WTC11 (cell line): ENCODE results near the gene IL5. TPM values are rescaled to one million over a fixed set of nuclear protein-coding genes. Genes with fewer than 3 reads are reported as not detected.

Experiments used
- ATAC-seq: fragments of 200-7000 bp; cut with Tn5 transposase; 2 replicates; pipeline ENCODE4 v1.10.0; 2021; ENCODE audit warnings: mild to moderate bottlenecking, moderate library complexity
- CTCF ChIA-PET: fragments of 300-600 bp; sonication (Branson Sonifier 250); formaldehyde crosslinking; loops from one replicate; lab custom pipeline; 2021; ENCODE audit warnings: antibody characterized with exemption; lab: Charles Lee
- POLR2A ChIA-PET: fragments of 350-600 bp; sonication (Branson Sonifier 250); formaldehyde crosslinking; loops from one replicate; lab custom pipeline; 2021; ENCODE audit warnings: antibody characterized with exemption; lab: Charles Lee
- DNase-seq: peaks from one replicate; pipeline ENCODE4 v3.0.0; 2021; ENCODE audit warnings: low spot score
- H3K27ac Mint-ChIP-seq: 2 replicates; pipeline ENCODE4 v1.8.0; 2021; ENCODE audit warnings: mixed read lengths
- H3K27me3 Mint-ChIP-seq: 2 replicates; pipeline ENCODE4 v1.8.0; 2021; ENCODE audit warnings: low read depth, mild to moderate bottlenecking, moderate library complexity, mixed read lengths
- H3K36me3 Mint-ChIP-seq: 2 replicates; pipeline ENCODE4 v1.8.0; 2021; ENCODE audit warnings: mixed read lengths
- H3K4me1 Mint-ChIP-seq: 2 replicates; pipeline ENCODE4 v1.8.0; 2022; ENCODE audit warnings: mixed read lengths
- H3K4me3 Mint-ChIP-seq: 2 replicates; pipeline ENCODE4 v1.8.0; 2021; ENCODE audit warnings: mild to moderate bottlenecking, moderate library complexity, mixed read lengths
- H3K9me3 Mint-ChIP-seq: 2 replicates; pipeline ENCODE4 v1.8.0; 2021; ENCODE audit warnings: mixed read lengths
- CTCF ChIP-seq: fragments of 200-600 bp; IDR thresholded peaks from 2 replicates; pipeline ENCODE4 v1.8.0; 2022; ENCODE audit warnings: antibody characterized with exemption
- E2F1 ChIP-seq: sonication (generic); formaldehyde crosslinking; IDR thresholded peaks from 2 replicates; pipeline ENCODE4 v1.8.0; 2022; ENCODE audit warnings: mild to moderate bottlenecking, missing genetic modification reagents
- ELF4 ChIP-seq: sonication (generic); formaldehyde crosslinking; IDR thresholded peaks from 2 replicates; pipeline ENCODE4 v1.8.1; 2022; ENCODE audit warnings: low read depth, mild to moderate bottlenecking, moderate library complexity, missing genetic modification reagents
- ERG ChIP-seq: fragments of 250-450 bp; sonication (Bioruptor Pico); IDR thresholded peaks from 2 replicates; pipeline ENCODE4 v1.8.0; 2021; ENCODE audit warnings: mild to moderate bottlenecking
- ESRRA ChIP-seq: sonication (generic); formaldehyde crosslinking; IDR thresholded peaks from 2 replicates; pipeline ENCODE4 v1.8.1; 2022; ENCODE audit warnings: mild to moderate bottlenecking, missing genetic modification reagents, borderline replicate concordance
- ETV6 ChIP-seq: sonication (generic); formaldehyde crosslinking; IDR thresholded peaks from 2 replicates; pipeline ENCODE4 v1.8.1; 2022; ENCODE audit warnings: mild to moderate bottlenecking, missing genetic modification reagents
- FOXJ3 ChIP-seq: sonication (generic); formaldehyde crosslinking; IDR thresholded peaks from 2 replicates; pipeline ENCODE4 v1.9.0; 2021; ENCODE audit warnings: missing genetic modification reagents, mild to moderate bottlenecking, borderline replicate concordance
- FOXK1 ChIP-seq: sonication (generic); formaldehyde crosslinking; IDR thresholded peaks from 2 replicates; pipeline ENCODE4 v1.8.0; 2022; ENCODE audit warnings: mild to moderate bottlenecking, moderate library complexity, missing genetic modification reagents
- HMGXB4 ChIP-seq: sonication (generic); formaldehyde crosslinking; IDR thresholded peaks from 2 replicates; pipeline ENCODE4 v1.8.1; 2023; ENCODE audit warnings: mild to moderate bottlenecking, moderate library complexity, missing genetic modification reagents
- MXD4 ChIP-seq: fragments of 250-450 bp; sonication (Bioruptor Pico); IDR thresholded peaks from 2 replicates; pipeline ENCODE4 v1.8.0; 2021; ENCODE audit warnings: mild to moderate bottlenecking, moderate library complexity, borderline replicate concordance
- NR2C2 ChIP-seq: sonication (generic); formaldehyde crosslinking; IDR thresholded peaks from 2 replicates; pipeline ENCODE4 v1.8.0; 2022; ENCODE audit warnings: mild to moderate bottlenecking, missing genetic modification reagents
- SMAD3 ChIP-seq: sonication (generic); formaldehyde crosslinking; IDR thresholded peaks from 2 replicates; pipeline ENCODE4 v1.8.0; 2022; ENCODE audit warnings: missing genetic modification reagents, mild to moderate bottlenecking, borderline replicate concordance
- SP1 ChIP-seq: sonication (generic); formaldehyde crosslinking; conservative IDR thresholded peaks from 2 replicates; pipeline ENCODE4 v1.8.1; 2022; ENCODE audit warnings: missing genetic modification reagents
- STAT6 ChIP-seq: sonication (generic); formaldehyde crosslinking; conservative IDR thresholded peaks from 2 replicates; pipeline ENCODE4 v1.8.1; 2023; ENCODE audit warnings: mild to moderate bottlenecking, low read depth, missing genetic modification reagents, moderate library complexity
- TCF7 ChIP-seq: sonication (generic); formaldehyde crosslinking; IDR thresholded peaks from 2 replicates; pipeline ENCODE4 v1.8.0; 2022; ENCODE audit warnings: mild to moderate bottlenecking, low read depth, missing genetic modification reagents, moderate library complexity
- TEAD4 ChIP-seq: sonication (generic); formaldehyde crosslinking; IDR thresholded peaks from 2 replicates; pipeline ENCODE4 v1.8.0; 2022; ENCODE audit warnings: mild to moderate bottlenecking, missing genetic modification reagents
- USF1 ChIP-seq: sonication (generic); formaldehyde crosslinking; IDR thresholded peaks from 2 replicates; pipeline ENCODE4 v1.8.0; 2022; ENCODE audit warnings: mild to moderate bottlenecking, missing genetic modification reagents
- ZNF138 ChIP-seq: sonication (generic); formaldehyde crosslinking; conservative IDR thresholded peaks from 2 replicates; pipeline ENCODE4 v1.8.1; 2022; ENCODE audit warnings: mild to moderate bottlenecking, moderate library complexity, missing genetic modification reagents
- ZNF263 ChIP-seq: sonication (generic); formaldehyde crosslinking; IDR thresholded peaks from 2 replicates; pipeline ENCODE4 v1.8.1; 2022; ENCODE audit warnings: low read depth, mild to moderate bottlenecking, moderate library complexity, missing genetic modification reagents
- ZNF281 ChIP-seq: sonication (generic); formaldehyde crosslinking; IDR thresholded peaks from 2 replicates; pipeline ENCODE4 v1.8.0; 2023; ENCODE audit warnings: mild to moderate bottlenecking, missing genetic modification reagents
- ZNF416 ChIP-seq: fragments of 250-450 bp; sonication (Bioruptor Pico); IDR thresholded peaks from 2 replicates; pipeline ENCODE4 v1.9.0; 2021; ENCODE audit warnings: mild to moderate bottlenecking, inconsistent platforms
- ZSCAN18 ChIP-seq: fragments of 250-450 bp; sonication (Bioruptor Pico); IDR thresholded peaks from 2 replicates; pipeline ENCODE4 v2.1.2; 2022; ENCODE audit warnings: mild to moderate bottlenecking, moderate library complexity
- total RNA-seq: library from RNA; stranded (reverse); gene quantifications from 3 replicates; pipeline ENCODE4 v1.2.3, GENCODE V29; 2021

The IL5 gene
- total RNA-seq, 1 experiment from 2014 or later, result not detected

- ATAC-seq (peak; percentile 91), DNase-seq (peak; percentile 81)
- ChIA-PET CTCF (interaction anchor here (1.4 kb wide), 1 partner anchor 30 kb away, joined by 9 read pairs; no protein-coding TSS in a partner anchor), POLR2A (interaction anchor here (1.3 kb wide), 1 partner anchor 309 kb away, joined by 3 read pairs; no protein-coding TSS in a partner anchor)
- Mint-ChIP-seq H3K36me3 (no peaks in the 10 kb centered on the region; the same call in 1 of the 2 replicates), H3K4me3 (peak within 1 kb of the TSS; percentile 95), H3K27ac (peak within 1 kb of the TSS; percentile 80), H3K4me1 (peaks cover 16% of the 10 kb centered on the region), H3K27me3 (no peaks in the 10 kb centered on the region), H3K9me3 (peaks cover 17% of the 10 kb centered on the region; the same call in 1 of the 2 replicates)
- TF ChIP-seq NR2C2 (CRISPR knock-in tag) (peak; percentile 63; the same call in 1 of the 2 replicates), MXD4 (no peak), ESRRA (CRISPR knock-in tag) (peak; percentile 95), CTCF (no peak), FOXJ3 (CRISPR knock-in tag) (peak; percentile 76; the same call in 1 of the 2 replicates), SP1 (CRISPR knock-in tag) (peak; percentile 84), STAT6 (CRISPR knock-in tag) (no peak), SMAD3 (CRISPR knock-in tag) (peak; percentile 89), ZNF138 (CRISPR knock-in tag) (peak; percentile 81; the same call in 1 of the 2 replicates), FOXK1 (CRISPR knock-in tag) (peak; percentile 92), ZNF281 (CRISPR knock-in tag) (peak; percentile 94), ZNF263 (CRISPR knock-in tag) (0 out of 2 replicates have a peak, but pooled peaks have one; percentile 37), E2F1 (CRISPR knock-in tag) (peak; percentile 90), ERG (CRISPR knock-in tag) (peak; percentile 24; the same call in 1 of the 2 replicates), ZNF416 (CRISPR knock-in tag) (no peak), TCF7 (0 out of 2 replicates have a peak, but pooled peaks have one; percentile 64), USF1 (peak; percentile 98), TEAD4 (CRISPR knock-in tag) (no peak), ELF4 (0 out of 2 replicates have a peak, but pooled peaks have one; percentile 31), ZSCAN18 (CRISPR knock-in tag) (no peak), HMGXB4 (peak; percentile 88), ETV6 (CRISPR knock-in tag) (peak; percentile 99)
Observed at GRCh38 chr5:132556763-132557477, 13.6 kb upstream of the IL5 start, which contains the start of gene RAD50. TSS of gene RAD50 (plus strand) at chr5:132556977. CDS start at chr5:132557325, 348 bp downstream.
